HCT116 (cell line): Measurements from ENCODE around the gene ZFAND6. TPM values are rescaled to one million over a fixed set of nuclear protein-coding genes. Genes with fewer than 3 reads are reported as not detected.
A peak's percentile ranks its signal among the peaks of the same experiment; 100 is the strongest.

Source experiments
- ATAC-seq: fragments of 200-7000 bp; cut with Tn5 transposase; 2 replicates; pipeline ENCODE4 v1.9.1; 2020; ENCODE audit warnings: mild to moderate bottlenecking, moderate library complexity
- BruUV-seq: library from RNA; stranded (reverse); fragments of 400-500 nt; replicated peaks from 2 replicates; lab custom pipeline; 2021; lab: Mats Ljungman, UMichigan
- CTCF ChIA-PET: fragments of 300-600 bp; sonication (Branson Sonifier 250); formaldehyde crosslinking; loops from one replicate; lab custom pipeline; 2021; ENCODE audit warnings: antibody characterized with exemption; lab: Charles Lee
- POLR2A ChIA-PET: fragments of 300-600, 350-600 bp; sonication (Branson Sonifier 250); formaldehyde crosslinking; loops from one replicate; lab custom pipeline; 2021; ENCODE audit warnings: antibody characterized with exemption; lab: Charles Lee
- RAD21 ChIA-PET, 2 experiments: fragments of 300-600 bp; sonication (Branson Sonifier 250); formaldehyde crosslinking; loops; one replicate each; lab custom pipeline; 2023; ENCODE audit warnings: low total read pairs in 2 of 2; ENCODE audit not compliant: uncharacterized antibody in 2 of 2, unreplicated experiment in 2 of 2, low non-redundant PET in 1 of 2; lab: Charles Lee
- DNase-seq: peaks from one replicate; pipeline ENCODE4 v3.0.0-alpha.2; 2010; ENCODE audit warnings: low read depth, low spot score
- H2AFZ ChIP-seq: fragments of 200-600 bp; shearing (Covaris generic), sonication (generic); 2 replicates; pipeline ENCODE4 v1.6.1; 2017; ENCODE audit warnings: low read depth, mixed run types, mixed read lengths, antibody characterized with exemption, low read length; ENCODE audit not compliant: poor library complexity, severe bottlenecking
- H3K27ac ChIP-seq: 2 replicates; pipeline ENCODE4 v1.5.1; 2012; ENCODE audit warnings: low read depth, low read length
- H3K27me3 ChIP-seq: fragments of 200-600 bp; sonication (generic); 2 replicates; pipeline ENCODE4 v1.6.1; 2016; ENCODE audit warnings: mixed run types, low read length, mixed read lengths; ENCODE audit not compliant: insufficient read depth
- H3K36me3 ChIP-seq, 2 experiments: fragments of 200-500 bp in 1 of 2; fragments of 200-600 bp in 1 of 2; sonication (Bioruptor generic) in 1 of 2; sonication (generic) in 1 of 2; 2 replicates each; pipeline versions ENCODE4 v1.5.1 to v1.6.1; 2014 to 2016; ENCODE audit warnings: low read length in 2 of 2, inconsistent platforms in 1 of 2, mixed read lengths in 1 of 2, mixed run types in 1 of 2; ENCODE audit not compliant: insufficient read depth in 2 of 2, control insufficient read depth in 1 of 2
- H3K4me1 ChIP-seq, 2 experiments: fragments of 200-600 bp in 1 of 2; sonication (generic) in 1 of 2; 2 replicates each; pipeline versions ENCODE4 v1.5.1 to v1.6.1; 2012 to 2017; ENCODE audit warnings: low read length in 2 of 2, inconsistent platforms in 1 of 2, mild to moderate bottlenecking in 1 of 2, mixed read lengths in 1 of 2, mixed run types in 1 of 2, moderate library complexity in 1 of 2; ENCODE audit not compliant: insufficient read depth in 2 of 2, control insufficient read depth in 1 of 2
- H3K4me2 ChIP-seq: fragments of 200-600 bp; sonication (generic); 2 replicates; pipeline ENCODE4 v1.6.1; 2017; ENCODE audit warnings: mixed run types, low read length, mixed read lengths
- H3K4me3 ChIP-seq, 2 experiments: fragments of 200-600 bp in 1 of 2; sonication (generic) in 1 of 2; replicated peaks in 1 of 2; 2 replicates each; pipeline ENCODE4 v1.5.1; 2011 to 2016; ENCODE audit warnings: low read length in 2 of 2, control low read depth in 1 of 2, low read depth in 1 of 2, mild to moderate bottlenecking in 1 of 2, mixed read lengths in 1 of 2, mixed run types in 1 of 2
- H3K79me2 ChIP-seq: fragments of 200-600 bp; sonication (generic); 2 replicates; pipeline ENCODE4 v1.6.1; 2017; ENCODE audit warnings: mild to moderate bottlenecking, mixed run types, low read length, moderate library complexity, mixed read lengths; ENCODE audit not compliant: insufficient read depth
- H3K9ac ChIP-seq: fragments of 200-600 bp; sonication (generic); 2 replicates; pipeline ENCODE4 v1.6.1; 2016; ENCODE audit warnings: low read length, mixed read lengths
- H3K9me2 ChIP-seq: fragments of 200-600 bp; sonication (generic), shearing (Covaris generic); 2 replicates; pipeline ENCODE4 v1.6.1; 2017; ENCODE audit warnings: mixed run types, mild to moderate bottlenecking, moderate library complexity; ENCODE audit not compliant: insufficient read depth
- H3K9me3 ChIP-seq, 2 experiments: fragments of 200-500 bp in 1 of 2; fragments of 200-600 bp in 1 of 2; sonication (Bioruptor generic) in 1 of 2; sonication (generic) in 1 of 2; 2 replicates each; pipeline ENCODE4 v1.6.1; 2014 to 2017; ENCODE audit warnings: low read length in 2 of 2, mixed read lengths in 2 of 2, inconsistent platforms in 1 of 2, low read depth in 1 of 2, mild to moderate bottlenecking in 1 of 2, mixed run types in 1 of 2, moderate library complexity in 1 of 2; ENCODE audit not compliant: control insufficient read depth in 1 of 2, insufficient read depth in 1 of 2
- H4K20me1 ChIP-seq: fragments of 200-600 bp; sonication (generic), shearing (Covaris generic); 2 replicates; pipeline ENCODE4 v1.6.1; 2017; ENCODE audit warnings: mixed run types, mild to moderate bottlenecking, moderate library complexity; ENCODE audit not compliant: insufficient read depth
- ATF3 ChIP-seq: IDR thresholded peaks from 2 replicates; pipeline ENCODE4 v1.6.1; 2012
- CBX3 ChIP-seq: IDR thresholded peaks from 2 replicates; pipeline ENCODE4 v1.6.1; 2012; ENCODE audit warnings: low read depth
- CEBPB ChIP-seq: IDR thresholded peaks from 2 replicates; pipeline ENCODE4 v1.6.1; 2012; ENCODE audit warnings: low read depth
- EGR1 ChIP-seq: IDR thresholded peaks from 2 replicates; pipeline ENCODE4 v1.6.1; 2012; ENCODE audit warnings: low read depth
- ELF1 ChIP-seq: IDR thresholded peaks from 2 replicates; pipeline ENCODE4 v1.6.1; 2012; ENCODE audit warnings: low read depth, borderline replicate concordance
- EZH2phosphoT487 ChIP-seq: fragments of 200-600 bp; IDR thresholded peaks from 2 replicates; pipeline ENCODE4 v1.6.1; 2018; ENCODE audit warnings: antibody characterized with exemption, borderline replicate concordance
- FOSL1 ChIP-seq: IDR thresholded peaks from 2 replicates; pipeline ENCODE4 v1.6.1; 2012; ENCODE audit warnings: low read depth
- JUND ChIP-seq: IDR thresholded peaks from 2 replicates; pipeline ENCODE4 v1.6.1; 2012
- POLR2A ChIP-seq: IDR thresholded peaks from 2 replicates; pipeline ENCODE4 v1.7.0; 2011; ENCODE audit warnings: borderline replicate concordance; ENCODE audit not compliant: insufficient read depth, insufficient read length; ENCODE audit errors: extremely low read depth
- POLR2AphosphoS5 ChIP-seq: IDR thresholded peaks from 2 replicates; pipeline ENCODE4 v1.6.1; 2011; ENCODE audit warnings: mild to moderate bottlenecking, low read depth, low read length, moderate library complexity
- RAD21 ChIP-seq: IDR thresholded peaks from 2 replicates; pipeline ENCODE4 v1.6.1; 2012; ENCODE audit warnings: low read depth, mild to moderate bottlenecking
- REST ChIP-seq: IDR thresholded peaks from 2 replicates; pipeline ENCODE4 v1.6.1; 2012; ENCODE audit warnings: low read depth
- SIN3A ChIP-seq: IDR thresholded peaks from 2 replicates; pipeline ENCODE4 v1.6.1; 2012; ENCODE audit warnings: low read depth
- SRF ChIP-seq: IDR thresholded peaks from 2 replicates; pipeline ENCODE4 v1.6.1; 2012; ENCODE audit warnings: low read depth
- TCF7L2 ChIP-seq: IDR thresholded peaks from 2 replicates; pipeline ENCODE4 v1.7.0; 2011; ENCODE audit warnings: borderline replicate concordance, inconsistent platforms; ENCODE audit not compliant: insufficient read depth, insufficient read length; ENCODE audit errors: extremely low read depth
- ZBTB33 ChIP-seq: IDR thresholded peaks from 2 replicates; pipeline ENCODE4 v1.6.1; 2011; ENCODE audit warnings: mild to moderate bottlenecking, low read length, moderate library complexity; ENCODE audit not compliant: insufficient replicate concordance; ENCODE audit errors: extremely low read depth
- ZFX ChIP-seq: fragments of 450-650 bp; IDR thresholded peaks from 2 replicates; pipeline ENCODE4 v1.6.1; 2017
- ZNF274 ChIP-seq: fragments of 200-500 bp; sonication (Bioruptor generic); IDR thresholded peaks from 2 replicates; pipeline ENCODE4 v1.6.1; 2014; ENCODE audit warnings: mild to moderate bottlenecking, low read depth, low read length, inconsistent platforms
- intact Hi-C: fragments of 100-400 bp; cut with micrococcal nuclease; formaldehyde crosslinking; loops from 2 replicates; pipeline ENCODE4 v1.10.0; 2022
- total RNA-seq: library from RNA; stranded (reverse); gene quantifications from one replicate; pipeline ENCODE4 v1.2.1, GENCODE V29; 2021; ENCODE audit not compliant: unreplicated experiment

ZFAND6 gene
- total RNA-seq, 1 experiment from 2014 or later = 51.3 TPM

GRCh38 chr15:80105193-80105592 is 45.7 kb downstream of the ZFAND6 start:
- intact Hi-C loops = no loop called here
- RAD21 ChIA-PET = no interaction called here
- CTCF ChIA-PET = no interaction called here
- Histone ChIP-seq H3K9me2 (no peaks in the 10 kb centered on the region), H2AFZ (no peak overlapping the region), H3K4me1 (peaks cover 0 to 13% of the 10 kb centered on the region in 2 experiments; a peak in 2 of 4 replicates), H3K79me2 (peaks cover 18% of the 10 kb centered on the region), H3K4me3 (no peak overlapping the region), H3K4me2 (peak overlapping the region; percentile 33; the same call in 1 of the 2 replicates), H3K9me3 (no peaks in the 10 kb centered on the region), H3K9ac (no peak overlapping the region), H4K20me1 (no peaks in the 10 kb centered on the region)
- no TSS peak for BruUV-seq
- no peak for ATAC-seq
- TF ChIP-seq FOSL1 (no peak), EGR1 (no peak), ZBTB33 (no peak), POLR2A (no peak), EZH2phosphoT487 (no peak), REST (no peak), POLR2AphosphoS5 (no peak), TCF7L2 (no peak), ELF1 (no peak), SIN3A (no peak), CEBPB (no peak), SRF (no peak), ATF3 (no peak), ZNF274 (no peak), CBX3 (no peak), ZFX (no peak), JUND (no peak), RAD21 (no peak)
- TF ChIP-seq, all 23 proteins: peak for 0
- DNase-seq = no peak
- no peaks in the 10 kb centered on the region for H3K27me3 ChIP-seq
- no peak overlapping the region for H3K27ac ChIP-seq
- POLR2A ChIA-PET = no interaction called here
- H3K36me3 ChIP-seq = no peaks in the 10 kb centered on the region
